ENCODE data around the gene TSEN34.
A peak's percentile ranks its signal among the peaks of the same experiment; 100 is the strongest.

TSEN34 gene

GRCh38 chr19:54191011-54191810 is at the start of gene TSEN34:
Gene TSEN34 (plus strand): TSS chr19:54191308. CDS start chr19:54191365, 57 bp downstream.
- peaks cover 16% of the 10 kb centered on the region for H3K4me1 ChIP-seq (ENCODE audit: low read length)
- peak within 1 kb of the TSS; percentile 89 for H3K27ac ChIP-seq (ENCODE audit: low read length)
- H2AFZ ChIP-seq (ENCODE audit: low read depth, low read length): peak within 1 kb of the TSS; percentile 81
- H3K4me2 ChIP-seq (ENCODE audit: low read length): peak within 1 kb of the TSS; percentile 89
- H3K4me3 ChIP-seq (ENCODE audit: low read length): peak within 1 kb of the TSS; percentile 83
- H3K9ac ChIP-seq (ENCODE audit: low read length): peak within 1 kb of the TSS; percentile 93
- peaks cover 25% of the 10 kb centered on the region for H3K79me2 ChIP-seq (ENCODE audit: low read length)
- no peak for TF ChIP-seq EZH2phosphoT487 (IDR thresholded peaks at IDR 0.05; ENCODE audit: low read depth)
- TF ChIP-seq, protein P1, sequence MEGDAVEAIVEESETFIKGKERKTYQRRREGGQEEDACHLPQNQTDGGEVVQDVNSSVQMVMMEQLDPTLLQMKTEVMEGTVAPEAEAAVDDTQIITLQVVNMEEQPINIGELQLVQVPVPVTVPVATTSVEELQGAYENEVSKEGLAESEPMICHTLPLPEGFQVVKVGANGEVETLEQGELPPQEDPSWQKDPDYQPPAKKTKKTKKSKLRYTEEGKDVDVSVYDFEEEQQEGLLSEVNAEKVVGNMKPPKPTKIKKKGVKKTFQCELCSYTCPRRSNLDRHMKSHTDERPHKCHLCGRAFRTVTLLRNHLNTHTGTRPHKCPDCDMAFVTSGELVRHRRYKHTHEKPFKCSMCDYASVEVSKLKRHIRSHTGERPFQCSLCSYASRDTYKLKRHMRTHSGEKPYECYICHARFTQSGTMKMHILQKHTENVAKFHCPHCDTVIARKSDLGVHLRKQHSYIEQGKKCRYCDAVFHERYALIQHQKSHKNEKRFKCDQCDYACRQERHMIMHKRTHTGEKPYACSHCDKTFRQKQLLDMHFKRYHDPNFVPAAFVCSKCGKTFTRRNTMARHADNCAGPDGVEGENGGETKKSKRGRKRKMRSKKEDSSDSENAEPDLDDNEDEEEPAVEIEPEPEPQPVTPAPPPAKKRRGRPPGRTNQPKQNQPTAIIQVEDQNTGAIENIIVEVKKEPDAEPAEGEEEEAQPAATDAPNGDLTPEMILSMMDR (IDR thresholded peaks at IDR 0.05; ENCODE audit: low read depth, low read length): no peak
- no peaks in the 10 kb centered on the region for H4K20me1 ChIP-seq (ENCODE audit: insufficient read depth, low read length)
- peaks cover 27% of the 10 kb centered on the region for H3K36me3 ChIP-seq (replicated peaks; ENCODE audit: low read depth, low read length)
- no peaks in the 10 kb centered on the region for H3K9me3 ChIP-seq (ENCODE audit: insufficient read depth, low read length)
- H3K27me3 ChIP-seq (ENCODE audit: low read depth, low read length): no peaks in the 10 kb centered on the region

- Histone ChIP-seq H3K9ac (ENCODE audit: low read length) (no peak overlapping the region), H3K4me3 (ENCODE audit: low read length) (no peak overlapping the region)
Observed at GRCh38 chr19:54141356-54141755, 49.8 kb upstream of the TSEN34 start.

DNA sequence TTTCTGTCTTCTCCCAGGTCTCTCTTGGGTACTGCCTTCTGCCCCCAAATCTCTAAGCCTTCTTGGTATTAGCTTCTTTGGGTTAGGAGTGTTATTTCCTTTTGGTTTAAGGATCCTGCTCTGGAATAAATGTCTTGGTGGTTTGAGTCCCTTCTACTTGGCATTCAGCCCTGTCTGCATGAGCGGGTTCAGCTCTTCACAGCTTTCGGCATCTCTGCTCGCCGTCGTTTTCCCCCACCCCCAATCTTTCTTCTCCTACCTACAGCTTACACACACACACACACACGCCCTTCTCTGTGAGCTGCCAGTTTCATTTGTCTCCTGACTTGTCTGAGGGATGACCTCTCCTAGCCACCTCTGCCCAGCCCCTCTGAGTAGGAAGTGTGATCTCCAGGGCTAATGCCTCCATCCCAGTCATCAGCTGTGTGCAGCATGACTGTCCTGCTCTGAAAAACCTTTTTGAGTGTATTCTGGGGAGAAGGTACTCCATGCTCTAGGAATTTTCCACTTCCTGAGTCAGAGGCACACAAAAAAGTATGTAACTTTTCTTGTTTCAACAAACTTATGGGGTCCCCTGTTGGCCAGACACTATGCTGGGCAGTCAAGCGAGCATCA is 48.8 kb upstream of the TSEN34 start:
- peaks cover 42% of the 10 kb centered on the region for H4K20me1 ChIP-seq (ENCODE audit: insufficient read depth, low read length)
- no peak overlapping the region for H2AFZ ChIP-seq (ENCODE audit: low read depth, low read length)
- H3K36me3 ChIP-seq (replicated peaks; ENCODE audit: low read depth, low read length): peaks cover 70% of the 10 kb centered on the region
- no peaks in the 10 kb centered on the region for H3K27me3 ChIP-seq (ENCODE audit: low read depth, low read length)
- H3K9ac ChIP-seq (ENCODE audit: low read length): no peak overlapping the region
- H3K4me2 ChIP-seq (ENCODE audit: low read length): no peak overlapping the region
- no peak overlapping the region for H3K4me3 ChIP-seq (ENCODE audit: low read length)
- peaks cover 14% of the 10 kb centered on the region for H3K4me1 ChIP-seq (ENCODE audit: low read length)
- no peaks in the 10 kb centered on the region for H3K9me3 ChIP-seq (ENCODE audit: insufficient read depth, low read length)
- peaks cover 54% of the 10 kb centered on the region for H3K79me2 ChIP-seq (ENCODE audit: low read length)
- H3K27ac ChIP-seq (ENCODE audit: low read length): no peak overlapping the region
- TF ChIP-seq, protein P1 (IDR thresholded peaks at IDR 0.05; ENCODE audit: low read depth, low read length): no peak
- no peak for TF ChIP-seq EZH2phosphoT487 (IDR thresholded peaks at IDR 0.05; ENCODE audit: low read depth)

More at GRCh38 chr19:54141356-54141755, 49.8 kb upstream of the TSEN34 start:
- Histone ChIP-seq H3K27me3 (ENCODE audit: low read depth, low read length) (no peaks in the 10 kb centered on the region), H3K27ac (ENCODE audit: low read length) (no peak overlapping the region), H3K9me3 (ENCODE audit: insufficient read depth, low read length) (no peaks in the 10 kb centered on the region), H2AFZ (ENCODE audit: low read depth, low read length) (no peak overlapping the region), H4K20me1 (ENCODE audit: insufficient read depth, low read length) (peaks cover 42% of the 10 kb centered on the region), H3K36me3 (replicated peaks; ENCODE audit: low read depth, low read length) (peaks cover 61% of the 10 kb centered on the region), H3K4me2 (ENCODE audit: low read length) (no peak overlapping the region), H3K79me2 (ENCODE audit: low read length) (peaks cover 54% of the 10 kb centered on the region), H3K4me1 (ENCODE audit: low read length) (peaks cover 15% of the 10 kb centered on the region)
- no peak for TF ChIP-seq EZH2phosphoT487 (IDR thresholded peaks at IDR 0.05; ENCODE audit: low read depth)
- TF ChIP-seq, protein P1 (IDR thresholded peaks at IDR 0.05; ENCODE audit: low read depth, low read length): no peak

DNA sequence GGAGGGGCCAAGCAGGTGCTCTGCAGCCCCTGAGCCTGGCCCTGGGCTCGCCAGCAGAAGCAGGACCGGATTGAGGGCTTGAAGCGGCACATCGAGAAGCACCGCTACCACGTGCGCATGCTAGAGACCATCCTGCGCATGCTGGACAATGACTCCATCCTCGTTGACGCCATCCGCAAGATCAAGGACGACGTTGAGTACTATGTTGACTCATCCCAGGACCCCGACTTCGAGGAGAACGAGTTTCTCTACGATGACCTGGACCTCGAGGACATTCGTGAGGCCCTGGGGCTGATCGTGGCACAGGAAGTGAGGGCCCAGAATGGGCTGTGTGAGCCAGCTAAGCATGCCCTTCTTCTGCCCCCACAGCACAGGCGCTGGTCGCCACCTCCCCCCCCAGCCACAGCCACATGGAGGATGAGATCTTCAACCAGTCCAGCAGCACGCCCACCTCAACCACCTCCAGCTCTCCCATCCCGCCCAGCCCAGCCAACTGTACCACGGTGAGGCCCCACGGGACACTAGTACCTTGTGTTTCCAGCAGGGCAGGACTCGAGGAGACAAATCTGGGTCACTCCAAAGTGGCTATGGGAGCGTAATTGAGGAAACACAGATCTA is 45.5 kb upstream of the TSEN34 start:
- Histone ChIP-seq H4K20me1 (ENCODE audit: insufficient read depth, low read length) (peaks cover 24% of the 10 kb centered on the region), H3K4me1 (ENCODE audit: low read length) (no peaks in the 10 kb centered on the region), H3K79me2 (ENCODE audit: low read length) (peaks cover 24% of the 10 kb centered on the region), H3K4me3 (ENCODE audit: low read length) (no peak overlapping the region), H3K9me3 (ENCODE audit: insufficient read depth, low read length) (no peaks in the 10 kb centered on the region), H3K9ac (ENCODE audit: low read length) (no peak overlapping the region), H2AFZ (ENCODE audit: low read depth, low read length) (no peak overlapping the region), H3K27ac (ENCODE audit: low read length) (no peak overlapping the region), H3K36me3 (replicated peaks; ENCODE audit: low read depth, low read length) (peaks cover 79% of the 10 kb centered on the region), H3K27me3 (ENCODE audit: low read depth, low read length) (no peaks in the 10 kb centered on the region), H3K4me2 (ENCODE audit: low read length) (no peak overlapping the region)
- TF ChIP-seq, protein P1 (IDR thresholded peaks at IDR 0.05; ENCODE audit: low read depth, low read length): no peak
- no peak for TF ChIP-seq EZH2phosphoT487 (IDR thresholded peaks at IDR 0.05; ENCODE audit: low read depth)

Measured in OCI-LY3 (cell line).